WTC11 (cell line): Measurements from ENCODE around the gene AMELX. TPM values are rescaled to one million over a fixed set of nuclear protein-coding genes. Genes with fewer than 3 reads are reported as not detected.

ENCODE experiments used
- ATAC-seq: fragments of 200-7000 bp; cut with Tn5 transposase; 2 replicates; pipeline ENCODE4 v1.10.0; 2021; ENCODE audit warnings: mild to moderate bottlenecking, moderate library complexity
- CTCF ChIA-PET: fragments of 300-600 bp; sonication (Branson Sonifier 250); formaldehyde crosslinking; loops from one replicate; lab custom pipeline; 2021; ENCODE audit warnings: antibody characterized with exemption; lab: Charles Lee
- POLR2A ChIA-PET: fragments of 350-600 bp; sonication (Branson Sonifier 250); formaldehyde crosslinking; loops from one replicate; lab custom pipeline; 2021; ENCODE audit warnings: antibody characterized with exemption; lab: Charles Lee
- DNase-seq: peaks from one replicate; pipeline ENCODE4 v3.0.0; 2021; ENCODE audit warnings: low spot score
- H3K27ac Mint-ChIP-seq: 2 replicates; pipeline ENCODE4 v1.8.0; 2021; ENCODE audit warnings: mixed read lengths
- H3K27me3 Mint-ChIP-seq: 2 replicates; pipeline ENCODE4 v1.8.0; 2021; ENCODE audit warnings: low read depth, mild to moderate bottlenecking, moderate library complexity, mixed read lengths
- H3K36me3 Mint-ChIP-seq: 2 replicates; pipeline ENCODE4 v1.8.0; 2021; ENCODE audit warnings: mixed read lengths
- H3K4me1 Mint-ChIP-seq: 2 replicates; pipeline ENCODE4 v1.8.0; 2022; ENCODE audit warnings: mixed read lengths
- H3K4me3 Mint-ChIP-seq: 2 replicates; pipeline ENCODE4 v1.8.0; 2021; ENCODE audit warnings: mild to moderate bottlenecking, moderate library complexity, mixed read lengths
- H3K9me3 Mint-ChIP-seq: 2 replicates; pipeline ENCODE4 v1.8.0; 2021; ENCODE audit warnings: mixed read lengths
- FOXK1 ChIP-seq: sonication (generic); formaldehyde crosslinking; IDR thresholded peaks from 2 replicates; pipeline ENCODE4 v1.8.0; 2022; ENCODE audit warnings: mild to moderate bottlenecking, moderate library complexity, missing genetic modification reagents
- HMGXB4 ChIP-seq: sonication (generic); formaldehyde crosslinking; IDR thresholded peaks from 2 replicates; pipeline ENCODE4 v1.8.1; 2023; ENCODE audit warnings: mild to moderate bottlenecking, moderate library complexity, missing genetic modification reagents
- NFE2L1 ChIP-seq: sonication (generic); formaldehyde crosslinking; IDR thresholded peaks from 2 replicates; pipeline ENCODE4 v1.8.1; 2023; ENCODE audit warnings: missing genetic modification reagents
- NR3C1 ChIP-seq: sonication (generic); formaldehyde crosslinking; conservative IDR thresholded peaks from 2 replicates; pipeline ENCODE4 v1.8.1; 2023; ENCODE audit warnings: low read depth, mild to moderate bottlenecking, missing genetic modification reagents
- OVOL2 ChIP-seq: fragments of 250-450 bp; sonication (Bioruptor Pico); IDR thresholded peaks from 2 replicates; pipeline ENCODE4 v1.9.0; 2021; ENCODE audit warnings: mild to moderate bottlenecking, borderline replicate concordance
- PRRX2 ChIP-seq: fragments of 250-450 bp; sonication (Bioruptor Pico); IDR thresholded peaks from 2 replicates; pipeline ENCODE4 v1.8.0; 2021; ENCODE audit warnings: mild to moderate bottlenecking
- RELA ChIP-seq: sonication (generic); formaldehyde crosslinking; IDR thresholded peaks from 2 replicates; pipeline ENCODE4 v1.8.1; 2022; ENCODE audit warnings: missing genetic modification reagents, mild to moderate bottlenecking, borderline replicate concordance
- SMAD3 ChIP-seq: sonication (generic); formaldehyde crosslinking; IDR thresholded peaks from 2 replicates; pipeline ENCODE4 v1.8.0; 2022; ENCODE audit warnings: missing genetic modification reagents, mild to moderate bottlenecking, borderline replicate concordance
- TEAD4 ChIP-seq: sonication (generic); formaldehyde crosslinking; IDR thresholded peaks from 2 replicates; pipeline ENCODE4 v1.8.0; 2022; ENCODE audit warnings: mild to moderate bottlenecking, missing genetic modification reagents
- ZNF138 ChIP-seq: sonication (generic); formaldehyde crosslinking; conservative IDR thresholded peaks from 2 replicates; pipeline ENCODE4 v1.8.1; 2022; ENCODE audit warnings: mild to moderate bottlenecking, moderate library complexity, missing genetic modification reagents
- ZNF423 ChIP-seq: fragments of 250-450 bp; sonication (Bioruptor Pico); IDR thresholded peaks from 2 replicates; pipeline ENCODE4 v2.1.2; 2022; ENCODE audit warnings: mild to moderate bottlenecking, moderate library complexity
- ZNF671 ChIP-seq: fragments of 250-450 bp; sonication (Bioruptor Pico); IDR thresholded peaks from 2 replicates; pipeline ENCODE4 v1.8.0; 2021; ENCODE audit warnings: mild to moderate bottlenecking
- total RNA-seq: library from RNA; stranded (reverse); gene quantifications from 3 replicates; pipeline ENCODE4 v1.2.3, GENCODE V29; 2021
- TF ChIP-seq, protein P1 (sequence below): sonication (generic); formaldehyde crosslinking; IDR thresholded peaks from 2 replicates; pipeline ENCODE4 v1.8.1; 2023; ENCODE audit warnings: mild to moderate bottlenecking, missing genetic modification reagents
- TF ChIP-seq, protein P2 (sequence below): sonication (generic); formaldehyde crosslinking; IDR thresholded peaks from 2 replicates; pipeline ENCODE4 v1.8.1; 2022; ENCODE audit warnings: missing genetic modification reagents, borderline replicate concordance
- TF ChIP-seq, protein P3 (sequence below): sonication (generic); formaldehyde crosslinking; IDR thresholded peaks from 2 replicates; pipeline ENCODE4 v1.8.1; 2023; ENCODE audit warnings: mild to moderate bottlenecking, missing genetic modification reagents
- TF ChIP-seq, protein P4 (sequence below): fragments of 250-450 bp; sonication (Bioruptor Pico); IDR thresholded peaks from 2 replicates; pipeline ENCODE4 v1.9.0; 2021; ENCODE audit warnings: mild to moderate bottlenecking
- TF ChIP-seq, protein P5 (sequence below): sonication (generic); formaldehyde crosslinking; IDR thresholded peaks from 2 replicates; pipeline ENCODE4 v1.8.0; 2022; ENCODE audit warnings: mild to moderate bottlenecking, missing genetic modification reagents
- TF ChIP-seq, protein P6 (sequence below): sonication (generic); formaldehyde crosslinking; IDR thresholded peaks from 2 replicates; pipeline ENCODE4 v1.8.1; 2023; ENCODE audit warnings: mild to moderate bottlenecking, missing genetic modification reagents, borderline replicate concordance
- TF ChIP-seq, protein P7 (sequence below): sonication (generic); formaldehyde crosslinking; IDR thresholded peaks from 2 replicates; pipeline ENCODE4 v1.8.1; 2022; ENCODE audit warnings: low read depth, mild to moderate bottlenecking, moderate library complexity, missing genetic modification reagents, borderline replicate concordance

AMELX gene
- total RNA-seq, 1 experiment from 2014 or later = not detected

GRCh38 chrX:11305641-11306040 is 12.4 kb downstream of the AMELX start:
- no peak for TF ChIP-seq SMAD3 (CRISPR knock-in tag)
- TF ChIP-seq, protein P1, sequence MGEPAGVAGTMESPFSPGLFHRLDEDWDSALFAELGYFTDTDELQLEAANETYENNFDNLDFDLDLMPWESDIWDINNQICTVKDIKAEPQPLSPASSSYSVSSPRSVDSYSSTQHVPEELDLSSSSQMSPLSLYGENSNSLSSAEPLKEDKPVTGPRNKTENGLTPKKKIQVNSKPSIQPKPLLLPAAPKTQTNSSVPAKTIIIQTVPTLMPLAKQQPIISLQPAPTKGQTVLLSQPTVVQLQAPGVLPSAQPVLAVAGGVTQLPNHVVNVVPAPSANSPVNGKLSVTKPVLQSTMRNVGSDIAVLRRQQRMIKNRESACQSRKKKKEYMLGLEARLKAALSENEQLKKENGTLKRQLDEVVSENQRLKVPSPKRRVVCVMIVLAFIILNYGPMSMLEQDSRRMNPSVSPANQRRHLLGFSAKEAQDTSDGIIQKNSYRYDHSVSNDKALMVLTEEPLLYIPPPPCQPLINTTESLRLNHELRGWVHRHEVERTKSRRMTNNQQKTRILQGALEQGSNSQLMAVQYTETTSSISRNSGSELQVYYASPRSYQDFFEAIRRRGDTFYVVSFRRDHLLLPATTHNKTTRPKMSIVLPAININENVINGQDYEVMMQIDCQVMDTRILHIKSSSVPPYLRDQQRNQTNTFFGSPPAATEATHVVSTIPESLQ (CRISPR knock-in tag) = no peak
- TF ChIP-seq ZNF671 (CRISPR knock-in tag) = no peak
- no peak for TF ChIP-seq HMGXB4 (CRISPR knock-in tag)
- TF ChIP-seq NR3C1 (CRISPR knock-in tag) = no peak
- TF ChIP-seq, protein P2, sequence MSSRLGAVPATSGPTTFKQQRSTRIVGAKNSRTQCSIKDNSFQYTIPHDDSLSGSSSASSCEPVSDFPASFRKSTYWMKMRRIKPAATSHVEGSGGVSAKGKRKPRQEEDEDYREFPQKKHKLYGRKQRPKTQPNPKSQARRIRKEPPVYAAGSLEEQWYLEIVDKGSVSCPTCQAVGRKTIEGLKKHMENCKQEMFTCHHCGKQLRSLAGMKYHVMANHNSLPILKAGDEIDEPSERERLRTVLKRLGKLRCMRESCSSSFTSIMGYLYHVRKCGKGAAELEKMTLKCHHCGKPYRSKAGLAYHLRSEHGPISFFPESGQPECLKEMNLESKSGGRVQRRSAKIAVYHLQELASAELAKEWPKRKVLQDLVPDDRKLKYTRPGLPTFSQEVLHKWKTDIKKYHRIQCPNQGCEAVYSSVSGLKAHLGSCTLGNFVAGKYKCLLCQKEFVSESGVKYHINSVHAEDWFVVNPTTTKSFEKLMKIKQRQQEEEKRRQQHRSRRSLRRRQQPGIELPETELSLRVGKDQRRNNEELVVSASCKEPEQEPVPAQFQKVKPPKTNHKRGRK (CRISPR knock-in tag) = no peak
- TF ChIP-seq, protein P3, sequence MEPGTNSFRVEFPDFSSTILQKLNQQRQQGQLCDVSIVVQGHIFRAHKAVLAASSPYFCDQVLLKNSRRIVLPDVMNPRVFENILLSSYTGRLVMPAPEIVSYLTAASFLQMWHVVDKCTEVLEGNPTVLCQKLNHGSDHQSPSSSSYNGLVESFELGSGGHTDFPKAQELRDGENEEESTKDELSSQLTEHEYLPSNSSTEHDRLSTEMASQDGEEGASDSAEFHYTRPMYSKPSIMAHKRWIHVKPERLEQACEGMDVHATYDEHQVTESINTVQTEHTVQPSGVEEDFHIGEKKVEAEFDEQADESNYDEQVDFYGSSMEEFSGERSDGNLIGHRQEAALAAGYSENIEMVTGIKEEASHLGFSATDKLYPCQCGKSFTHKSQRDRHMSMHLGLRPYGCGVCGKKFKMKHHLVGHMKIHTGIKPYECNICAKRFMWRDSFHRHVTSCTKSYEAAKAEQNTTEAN (CRISPR knock-in tag) = no peak
- TF ChIP-seq FOXK1 = no peak
- no peak for TF ChIP-seq ZNF138 (CRISPR knock-in tag)
- no peak for TF ChIP-seq OVOL2 (CRISPR knock-in tag)
- TF ChIP-seq PRRX2 (CRISPR knock-in tag) = no peak
- no peak for TF ChIP-seq NFE2L1 (CRISPR knock-in tag)
- no peak for TF ChIP-seq ZNF423 (CRISPR knock-in tag)
- TF ChIP-seq TEAD4 (CRISPR knock-in tag) = no peak
- no peak for TF ChIP-seq RELA
- TF ChIP-seq, protein P4, sequence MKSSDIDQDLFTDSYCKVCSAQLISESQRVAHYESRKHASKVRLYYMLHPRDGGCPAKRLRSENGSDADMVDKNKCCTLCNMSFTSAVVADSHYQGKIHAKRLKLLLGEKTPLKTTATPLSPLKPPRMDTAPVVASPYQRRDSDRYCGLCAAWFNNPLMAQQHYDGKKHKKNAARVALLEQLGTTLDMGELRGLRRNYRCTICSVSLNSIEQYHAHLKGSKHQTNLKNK (CRISPR knock-in tag) = no peak
- TF ChIP-seq, protein P5, sequence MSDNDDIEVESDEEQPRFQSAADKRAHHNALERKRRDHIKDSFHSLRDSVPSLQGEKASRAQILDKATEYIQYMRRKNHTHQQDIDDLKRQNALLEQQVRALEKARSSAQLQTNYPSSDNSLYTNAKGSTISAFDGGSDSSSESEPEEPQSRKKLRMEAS (CRISPR knock-in tag) = no peak
- TF ChIP-seq, protein P6, sequence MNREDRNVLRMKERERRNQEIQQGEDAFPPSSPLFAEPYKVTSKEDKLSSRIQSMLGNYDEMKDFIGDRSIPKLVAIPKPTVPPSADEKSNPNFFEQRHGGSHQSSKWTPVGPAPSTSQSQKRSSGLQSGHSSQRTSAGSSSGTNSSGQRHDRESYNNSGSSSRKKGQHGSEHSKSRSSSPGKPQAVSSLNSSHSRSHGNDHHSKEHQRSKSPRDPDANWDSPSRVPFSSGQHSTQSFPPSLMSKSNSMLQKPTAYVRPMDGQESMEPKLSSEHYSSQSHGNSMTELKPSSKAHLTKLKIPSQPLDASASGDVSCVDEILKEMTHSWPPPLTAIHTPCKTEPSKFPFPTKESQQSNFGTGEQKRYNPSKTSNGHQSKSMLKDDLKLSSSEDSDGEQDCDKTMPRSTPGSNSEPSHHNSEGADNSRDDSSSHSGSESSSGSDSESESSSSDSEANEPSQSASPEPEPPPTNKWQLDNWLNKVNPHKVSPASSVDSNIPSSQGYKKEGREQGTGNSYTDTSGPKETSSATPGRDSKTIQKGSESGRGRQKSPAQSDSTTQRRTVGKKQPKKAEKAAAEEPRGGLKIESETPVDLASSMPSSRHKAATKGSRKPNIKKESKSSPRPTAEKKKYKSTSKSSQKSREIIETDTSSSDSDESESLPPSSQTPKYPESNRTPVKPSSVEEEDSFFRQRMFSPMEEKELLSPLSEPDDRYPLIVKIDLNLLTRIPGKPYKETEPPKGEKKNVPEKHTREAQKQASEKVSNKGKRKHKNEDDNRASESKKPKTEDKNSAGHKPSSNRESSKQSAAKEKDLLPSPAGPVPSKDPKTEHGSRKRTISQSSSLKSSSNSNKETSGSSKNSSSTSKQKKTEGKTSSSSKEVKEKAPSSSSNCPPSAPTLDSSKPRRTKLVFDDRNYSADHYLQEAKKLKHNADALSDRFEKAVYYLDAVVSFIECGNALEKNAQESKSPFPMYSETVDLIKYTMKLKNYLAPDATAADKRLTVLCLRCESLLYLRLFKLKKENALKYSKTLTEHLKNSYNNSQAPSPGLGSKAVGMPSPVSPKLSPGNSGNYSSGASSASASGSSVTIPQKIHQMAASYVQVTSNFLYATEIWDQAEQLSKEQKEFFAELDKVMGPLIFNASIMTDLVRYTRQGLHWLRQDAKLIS = no peak
- TF ChIP-seq, protein P7, sequence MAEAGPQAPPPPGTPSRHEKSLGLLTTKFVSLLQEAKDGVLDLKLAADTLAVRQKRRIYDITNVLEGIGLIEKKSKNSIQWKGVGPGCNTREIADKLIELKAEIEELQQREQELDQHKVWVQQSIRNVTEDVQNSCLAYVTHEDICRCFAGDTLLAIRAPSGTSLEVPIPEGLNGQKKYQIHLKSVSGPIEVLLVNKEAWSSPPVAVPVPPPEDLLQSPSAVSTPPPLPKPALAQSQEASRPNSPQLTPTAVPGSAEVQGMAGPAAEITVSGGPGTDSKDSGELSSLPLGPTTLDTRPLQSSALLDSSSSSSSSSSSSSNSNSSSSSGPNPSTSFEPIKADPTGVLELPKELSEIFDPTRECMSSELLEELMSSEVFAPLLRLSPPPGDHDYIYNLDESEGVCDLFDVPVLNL = no peak
- TF ChIP-seq, all 79 proteins: peak for 0
- no peak for DNase-seq
- CTCF ChIA-PET = no interaction called here
- H3K27me3 Mint-ChIP-seq = peaks cover 56% of the 10 kb centered on the region
- no peak overlapping the region for H3K27ac Mint-ChIP-seq
- no peak overlapping the region for H3K4me3 Mint-ChIP-seq
- peaks cover 13% of the 10 kb centered on the region for H3K4me1 Mint-ChIP-seq
- no peak for ATAC-seq
- H3K36me3 Mint-ChIP-seq = no peaks in the 10 kb centered on the region
- POLR2A ChIA-PET = no interaction called here
- no peaks in the 10 kb centered on the region for H3K9me3 Mint-ChIP-seq
